IMR-90 (cell line): ENCODE measurements around the gene HEXD.

Experiments used
- CTCF ChIP-seq: conservative IDR thresholded peaks from 2 replicates; pipeline ENCODE4 v1.5.1; 2012; ENCODE audit warnings: mild to moderate bottlenecking, low read depth, low read length, improper control_type of control experiment
- ELK1 ChIP-seq: fragments of 150-350 bp; IDR thresholded peaks from 2 replicates; pipeline ENCODE4 v1.6.1; 2016; ENCODE audit warnings: low read depth, mild to moderate bottlenecking, low read length, moderate library complexity, borderline replicate concordance
- MAZ ChIP-seq: IDR thresholded peaks from 2 replicates; pipeline ENCODE4 v1.6.1; 2012; ENCODE audit warnings: low read depth, mild to moderate bottlenecking, low read length, improper control_type of control experiment, moderate library complexity, borderline replicate concordance
- NFE2L2 ChIP-seq: fragments of 150-350 bp; IDR thresholded peaks from 2 replicates; pipeline ENCODE4 v1.6.1; 2016; ENCODE audit warnings: low read depth, mild to moderate bottlenecking, low read length
- POLR2A ChIP-seq: IDR thresholded peaks from 2 replicates; pipeline ENCODE4 v1.6.1; 2012; ENCODE audit warnings: mild to moderate bottlenecking, low read depth, low read length
- RAD21 ChIP-seq: IDR thresholded peaks from 2 replicates; pipeline ENCODE4 v1.6.1; 2012; ENCODE audit warnings: low read length, improper control_type of control experiment
- RCOR1 ChIP-seq: IDR thresholded peaks from 2 replicates; pipeline ENCODE4 v1.6.1; 2012; ENCODE audit warnings: mild to moderate bottlenecking, low read length, improper control_type of control experiment; ENCODE audit not compliant: insufficient replicate concordance
- RFX5 ChIP-seq: IDR thresholded peaks from 2 replicates; pipeline ENCODE4 v1.8.0; 2012; ENCODE audit warnings: low read depth, mild to moderate bottlenecking, low read length, moderate library complexity
- SMC3 ChIP-seq: fragments of 150-350 bp; IDR thresholded peaks from 2 replicates; pipeline ENCODE4 v1.6.1; 2016; ENCODE audit warnings: low read depth, mild to moderate bottlenecking, antibody characterized with exemption, low read length, moderate library complexity
- USF2 ChIP-seq: fragments of 150-350 bp; IDR thresholded peaks from 2 replicates; pipeline ENCODE4 v1.6.1; 2017; ENCODE audit warnings: mild to moderate bottlenecking, antibody characterized with exemption, low read length, low read depth

- no peak for TF ChIP-seq SMC3
- TF ChIP-seq CTCF = no peak
- TF ChIP-seq POLR2A = no peak
- no peak for TF ChIP-seq USF2
- no peak for TF ChIP-seq MAZ
- TF ChIP-seq RAD21 = no peak
- no peak for TF ChIP-seq ELK1
- TF ChIP-seq NFE2L2 = no peak
- TF ChIP-seq RFX5 = no peak
- no peak for TF ChIP-seq RCOR1
Observed at GRCh38 chr17:82399041-82399441, 19.1 kb upstream of the HEXD start.
